H9 (cell line): ENCODE results near the gene NXPH4. TPM values are rescaled to one million over a fixed set of nuclear protein-coding genes. Genes with fewer than 3 reads are reported as not detected.

ENCODE experiments used
- DNase-seq: peaks from one replicate; pipeline ENCODE4 v3.0.0-alpha.2; 2017
- H2AFZ ChIP-seq: one replicate; pipeline ENCODE4 v1.6.1; 2013; ENCODE audit warnings: mild to moderate bottlenecking, low read length, control low read depth, moderate library complexity
- H2AK5ac ChIP-seq: 2 replicates; pipeline ENCODE4 v1.6.1; 2013; ENCODE audit warnings: low read length, control low read depth, mixed read lengths; ENCODE audit not compliant: insufficient read length
- H2BK120ac ChIP-seq: one replicate; pipeline ENCODE4 v1.6.1; 2013; ENCODE audit warnings: low read depth, mild to moderate bottlenecking, low read length, control low read depth, inconsistent platforms; ENCODE audit not compliant: poor library complexity, severe bottlenecking
- H2BK12ac ChIP-seq: 2 replicates; pipeline ENCODE4 v1.6.1; 2013; ENCODE audit warnings: low read length, control low read depth, mixed read lengths, low read depth; ENCODE audit not compliant: insufficient read length
- H2BK15ac ChIP-seq: 2 replicates; pipeline ENCODE4 v1.6.1; 2013; ENCODE audit warnings: low read depth, low read length, control low read depth
- H2BK20ac ChIP-seq: one replicate; pipeline ENCODE4 v1.6.1; 2013; ENCODE audit warnings: low read depth, mild to moderate bottlenecking, low read length, control low read depth, inconsistent platforms; ENCODE audit not compliant: poor library complexity, severe bottlenecking
- H2BK5ac ChIP-seq: 2 replicates; pipeline ENCODE4 v1.6.1; 2013; ENCODE audit warnings: low read length, control low read depth, mixed read lengths; ENCODE audit not compliant: insufficient read length
- H3K14ac ChIP-seq: 2 replicates; pipeline ENCODE4 v1.6.1; 2013; ENCODE audit warnings: low read length, control low read depth; ENCODE audit not compliant: insufficient read depth
- H3K18ac ChIP-seq: 2 replicates; pipeline ENCODE4 v1.6.1; 2013; ENCODE audit warnings: low read depth, mild to moderate bottlenecking, mixed read lengths, low read length, control low read depth; ENCODE audit not compliant: insufficient read length
- H3K23ac ChIP-seq: 2 replicates; pipeline ENCODE4 v1.6.1; 2013; ENCODE audit warnings: low read length, control low read depth, mixed read lengths, low read depth; ENCODE audit not compliant: insufficient read length
- H3K23me2 ChIP-seq: 2 replicates; pipeline ENCODE4 v1.6.1; 2013; ENCODE audit warnings: low read depth, mild to moderate bottlenecking, mixed read lengths, low read length, control low read depth; ENCODE audit not compliant: insufficient read length, poor library complexity, severe bottlenecking
- H3K27ac ChIP-seq: 2 replicates; pipeline ENCODE4 v1.5.1; 2013; ENCODE audit warnings: low read length, control low read depth, mixed read lengths, low read depth; ENCODE audit not compliant: insufficient read length
- H3K27me3 ChIP-seq: 2 replicates; pipeline ENCODE4 v1.6.1; 2013; ENCODE audit warnings: low read length, control low read depth, inconsistent platforms; ENCODE audit not compliant: insufficient read depth
- H3K4ac ChIP-seq: 2 replicates; pipeline ENCODE4 v1.6.1; 2013; ENCODE audit warnings: low read depth, mild to moderate bottlenecking, control low read depth, inconsistent platforms, low read length, moderate library complexity
- H3K4me1 ChIP-seq: 2 replicates; pipeline ENCODE4 v1.6.1; 2013; ENCODE audit warnings: low read length, control low read depth, inconsistent platforms; ENCODE audit not compliant: insufficient read depth
- H3K4me2 ChIP-seq: 2 replicates; pipeline ENCODE4 v1.6.1; 2013; ENCODE audit warnings: low read length, control low read depth, mixed read lengths; ENCODE audit not compliant: insufficient read length, insufficient read depth
- H3K56ac ChIP-seq: 2 replicates; pipeline ENCODE4 v1.6.1; 2013; ENCODE audit warnings: low read depth, mild to moderate bottlenecking, mixed read lengths, low read length, control low read depth; ENCODE audit not compliant: insufficient read length
- H3K79me1 ChIP-seq: 2 replicates; pipeline ENCODE4 v1.6.1; 2013; ENCODE audit warnings: low read depth, mild to moderate bottlenecking, moderate library complexity, low read length, control low read depth, inconsistent platforms; ENCODE audit not compliant: insufficient read depth, poor library complexity, severe bottlenecking
- H3K79me2 ChIP-seq: 2 replicates; pipeline ENCODE4 v1.6.1; 2013; ENCODE audit warnings: low read length, control low read depth, inconsistent platforms; ENCODE audit not compliant: insufficient read depth
- H3K9ac ChIP-seq: 2 replicates; pipeline ENCODE4 v1.6.1; 2013; ENCODE audit warnings: low read length, control low read depth, mixed read lengths; ENCODE audit not compliant: insufficient read length; ENCODE audit errors: extremely low read depth
- H3K9me3 ChIP-seq: one replicate; pipeline ENCODE4 v1.6.1; 2013; ENCODE audit warnings: low read depth, low read length, inconsistent platforms; ENCODE audit not compliant: control insufficient read depth
- H3T11ph ChIP-seq: one replicate; pipeline ENCODE4 v1.6.1; 2013; ENCODE audit warnings: mild to moderate bottlenecking, low read length, control low read depth, inconsistent platforms
- H4K20me1 ChIP-seq: one replicate; pipeline ENCODE4 v1.6.1; 2013; ENCODE audit not compliant: control insufficient read depth, insufficient read length, insufficient read depth
- H4K5ac ChIP-seq: 2 replicates; pipeline ENCODE4 v1.6.1; 2013; ENCODE audit warnings: low read depth, mild to moderate bottlenecking, mixed read lengths, low read length, control low read depth; ENCODE audit not compliant: insufficient read length
- H4K8ac ChIP-seq: replicated peaks from 2 replicates; pipeline ENCODE4 v1.6.1; 2013; ENCODE audit warnings: low read length, control low read depth, mixed read lengths, low read depth; ENCODE audit not compliant: insufficient read length
- H4K91ac ChIP-seq: 2 replicates; pipeline ENCODE4 v1.6.1; 2013; ENCODE audit warnings: low read depth, mild to moderate bottlenecking, moderate library complexity, mixed read lengths, low read length, control low read depth; ENCODE audit not compliant: insufficient read length
- H3K27ac Mint-ChIP-seq, 3 experiments: 2 replicates in 2 of 3; 3 replicates in 1 of 3; pipeline ENCODE4 v1.8.0; 2020 to 2021; ENCODE audit warnings: mixed read lengths in 3 of 3, mild to moderate bottlenecking in 1 of 3, moderate library complexity in 1 of 3
- H3K27me3 Mint-ChIP-seq: 2 replicates; pipeline ENCODE4 v1.8.0; 2021; ENCODE audit warnings: low read depth, mild to moderate bottlenecking, moderate library complexity, mixed read lengths
- H3K36me3 Mint-ChIP-seq, 3 experiments: 2 replicates in 2 of 3; 3 replicates in 1 of 3; pipeline ENCODE4 v1.8.0; 2020 to 2021; ENCODE audit warnings: low read depth in 3 of 3, mixed read lengths in 3 of 3; ENCODE audit not compliant: insufficient read depth in 1 of 3
- H3K4me1 Mint-ChIP-seq, 2 experiments: 2 replicates each; pipeline ENCODE4 v1.8.0; 2020; ENCODE audit warnings: mixed read lengths in 2 of 2
- H3K4me3 Mint-ChIP-seq, 2 experiments: 2 replicates in 1 of 2; 3 replicates in 1 of 2; pipeline ENCODE4 v1.8.0; 2020 to 2021; ENCODE audit warnings: mild to moderate bottlenecking in 2 of 2, mixed read lengths in 2 of 2, moderate library complexity in 1 of 2
- H3K9me3 Mint-ChIP-seq, 2 experiments: 2 replicates in 1 of 2; 3 replicates in 1 of 2; pipeline ENCODE4 v1.8.0; 2020; ENCODE audit warnings: mild to moderate bottlenecking in 2 of 2, mixed read lengths in 2 of 2, moderate library complexity in 1 of 2
- WGBS: extraction: QIAGEN DNeasy Blood & Tissue Kit; methylation state at CpG from one replicate; pipeline ENCODE4 v1.1.7; 2013; ENCODE audit warnings: missing lambda C conversion rate, low lambda C conversion rate, mixed read lengths; ENCODE audit not compliant: insufficient read length; ENCODE audit errors: extremely low coverage; 5-methylcytosine and 5-hydroxymethylcytosine counted together
- total RNA-seq: library from RNA; stranded (reverse); gene quantifications from 2 replicates; pipeline ENCODE4 v1.2.1, GENCODE V29; 2021
- TF ChIP-seq, protein P1 (sequence below): fragments of 200-600 bp; sonication (generic); conservative IDR thresholded peaks from 3 replicates; pipeline ENCODE4 v1.8.0; 2021; ENCODE audit warnings: antibody characterized with exemption, mild to moderate bottlenecking

Gene NXPH4
- total RNA-seq, 1 experiment from 2014 or later: 2.1 TPM

DNA sequence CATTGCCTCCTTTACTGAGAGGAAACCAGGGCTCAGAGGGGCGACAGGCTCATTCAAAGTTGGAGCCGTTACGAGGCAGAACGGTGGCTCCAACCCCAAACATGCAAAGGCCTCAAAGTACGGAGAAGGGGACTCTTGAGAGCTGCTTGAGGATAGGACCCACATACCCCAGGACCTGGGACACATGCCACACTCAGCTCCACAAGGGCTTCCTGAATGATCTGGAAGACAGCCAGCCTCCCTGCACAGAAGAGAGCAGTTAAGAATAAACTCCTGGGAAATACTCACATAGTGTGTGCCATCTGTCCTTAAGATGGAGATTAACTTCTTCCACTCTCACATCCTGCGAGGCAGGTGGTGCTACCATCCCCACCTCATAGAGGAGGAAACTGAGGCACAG, 26.6 kb upstream of the NXPH4 start:
- Mint-ChIP-seq H3K27ac (no peak overlapping the region), H3K9me3 (no peaks in the 10 kb centered on the region; a peak in 1 of 5 replicates), H3K4me3 (no peak overlapping the region), H3K36me3 (peaks cover 58 to 96% (median 94%) of the 10 kb centered on the region in 3 experiments), H3K27me3 (no peaks in the 10 kb centered on the region; the same call in 1 of the 2 replicates), H3K4me1 (no peaks in the 10 kb centered on the region)
- no peak overlapping the region for H3K56ac ChIP-seq
- no peaks in the 10 kb centered on the region for H3K79me2 ChIP-seq
- H3K9me3 ChIP-seq: no peaks in the 10 kb centered on the region
- H3K14ac ChIP-seq: no peak overlapping the region
- no peak overlapping the region for H3K27ac ChIP-seq
- H2AFZ ChIP-seq: no peak overlapping the region
- H3K4me2 ChIP-seq: no peak overlapping the region
- no peak overlapping the region for H2BK120ac ChIP-seq
- H3K23me2 ChIP-seq: no peaks in the 10 kb centered on the region
- no peaks in the 10 kb centered on the region for H3K27me3 ChIP-seq
- H4K5ac ChIP-seq: no peak overlapping the region
- no peak overlapping the region for H2BK5ac ChIP-seq
- H4K8ac ChIP-seq: no peak overlapping the region
- no CpG with 5 or more reads among the region's 6 CpGs for WGBS
- no peak overlapping the region for H2AK5ac ChIP-seq
- H2BK12ac ChIP-seq: no peak overlapping the region
- TF ChIP-seq, protein P1, sequence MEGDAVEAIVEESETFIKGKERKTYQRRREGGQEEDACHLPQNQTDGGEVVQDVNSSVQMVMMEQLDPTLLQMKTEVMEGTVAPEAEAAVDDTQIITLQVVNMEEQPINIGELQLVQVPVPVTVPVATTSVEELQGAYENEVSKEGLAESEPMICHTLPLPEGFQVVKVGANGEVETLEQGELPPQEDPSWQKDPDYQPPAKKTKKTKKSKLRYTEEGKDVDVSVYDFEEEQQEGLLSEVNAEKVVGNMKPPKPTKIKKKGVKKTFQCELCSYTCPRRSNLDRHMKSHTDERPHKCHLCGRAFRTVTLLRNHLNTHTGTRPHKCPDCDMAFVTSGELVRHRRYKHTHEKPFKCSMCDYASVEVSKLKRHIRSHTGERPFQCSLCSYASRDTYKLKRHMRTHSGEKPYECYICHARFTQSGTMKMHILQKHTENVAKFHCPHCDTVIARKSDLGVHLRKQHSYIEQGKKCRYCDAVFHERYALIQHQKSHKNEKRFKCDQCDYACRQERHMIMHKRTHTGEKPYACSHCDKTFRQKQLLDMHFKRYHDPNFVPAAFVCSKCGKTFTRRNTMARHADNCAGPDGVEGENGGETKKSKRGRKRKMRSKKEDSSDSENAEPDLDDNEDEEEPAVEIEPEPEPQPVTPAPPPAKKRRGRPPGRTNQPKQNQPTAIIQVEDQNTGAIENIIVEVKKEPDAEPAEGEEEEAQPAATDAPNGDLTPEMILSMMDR: no peak
- H3T11ph ChIP-seq: no peak overlapping the region
- no peak overlapping the region for H2BK15ac ChIP-seq
- H3K79me1 ChIP-seq: no peaks in the 10 kb centered on the region
- H4K20me1 ChIP-seq: no peaks in the 10 kb centered on the region
- no peak for DNase-seq
- H3K4ac ChIP-seq: no peak overlapping the region
- H3K18ac ChIP-seq: no peak overlapping the region
- no peak overlapping the region for H2BK20ac ChIP-seq
- H4K91ac ChIP-seq: no peak overlapping the region
- H3K23ac ChIP-seq: no peak overlapping the region
- no peak overlapping the region for H3K9ac ChIP-seq
- H3K4me1 ChIP-seq: no peaks in the 10 kb centered on the region
